DND-41 (cell line): Measurements from ENCODE around the gene TMUB2.

Experiments used
- ATAC-seq: fragments of 200-7000 bp; cut with Tn5 transposase; 3 replicates; pipeline ENCODE4 v1.9.1; 2021; ENCODE audit warnings: low read depth; ENCODE audit not compliant: insufficient read depth
- DNase-seq: peaks from one replicate; pipeline ENCODE4 v3.0.0-alpha.2; 2020
- H2AFZ ChIP-seq: 2 replicates; pipeline ENCODE4 v1.6.0; 2012; ENCODE audit warnings: low read depth, low read length
- H3K27ac ChIP-seq: 2 replicates; pipeline ENCODE4 v1.5.1; 2012; ENCODE audit warnings: low read length, inconsistent platforms
- H3K27me3 ChIP-seq: fragments of 200-600 bp; sonication (generic); 2 replicates; pipeline ENCODE4 v1.6.0; 2012; ENCODE audit warnings: low read length, mild to moderate bottlenecking, inconsistent platforms; ENCODE audit not compliant: insufficient read depth, poor library complexity
- H3K36me3 ChIP-seq: 2 replicates; pipeline ENCODE4 v1.5.1; 2012; ENCODE audit warnings: low read length, inconsistent platforms; ENCODE audit not compliant: insufficient read depth
- H3K4me1 ChIP-seq: 2 replicates; pipeline ENCODE4 v1.5.1; 2012; ENCODE audit warnings: mild to moderate bottlenecking, low read length; ENCODE audit not compliant: insufficient read depth
- H3K4me2 ChIP-seq: 2 replicates; pipeline ENCODE4 v1.6.0; 2012; ENCODE audit warnings: mild to moderate bottlenecking, moderate library complexity, low read length, inconsistent platforms; ENCODE audit not compliant: insufficient read depth
- H3K4me3 ChIP-seq, 2 experiments: fragments of 200-600 bp in 1 of 2; shearing (Covaris generic) in 1 of 2; 2 replicates each; pipeline ENCODE4 v1.5.1; 2012 to 2016; ENCODE audit warnings: inconsistent platforms in 2 of 2, low read length in 2 of 2, mild to moderate bottlenecking in 2 of 2, low read depth in 1 of 2, moderate library complexity in 1 of 2
- H3K79me2 ChIP-seq: 2 replicates; pipeline ENCODE4 v1.6.0; 2012; ENCODE audit warnings: low read length, inconsistent platforms; ENCODE audit not compliant: insufficient read depth
- H3K9ac ChIP-seq: 2 replicates; pipeline ENCODE4 v1.6.0; 2012; ENCODE audit warnings: low read depth, mild to moderate bottlenecking, inconsistent platforms, low read length, moderate library complexity
- H3K9me3 ChIP-seq: 2 replicates; pipeline ENCODE4 v1.5.1; 2012; ENCODE audit warnings: low read length, moderate library complexity, mild to moderate bottlenecking, inconsistent platforms; ENCODE audit not compliant: insufficient read depth, severe bottlenecking
- H4K20me1 ChIP-seq: 2 replicates; pipeline ENCODE4 v1.6.0; 2012; ENCODE audit warnings: low read length; ENCODE audit not compliant: insufficient read depth
- EZH2 ChIP-seq: IDR thresholded peaks from 3 replicates; pipeline ENCODE4 v1.6.1; 2012; ENCODE audit warnings: borderline replicate concordance, low read depth, mild to moderate bottlenecking, moderate library complexity, low read length, inconsistent platforms; ENCODE audit not compliant: severe bottlenecking
- TF ChIP-seq, protein P1 (sequence below): IDR thresholded peaks from 2 replicates; pipeline ENCODE4 v1.5.1; 2012; ENCODE audit warnings: borderline replicate concordance, low read length, moderate library complexity, mild to moderate bottlenecking; ENCODE audit not compliant: poor library complexity, severe bottlenecking; ENCODE audit errors: extremely low read depth

The TMUB2 gene

DNA sequence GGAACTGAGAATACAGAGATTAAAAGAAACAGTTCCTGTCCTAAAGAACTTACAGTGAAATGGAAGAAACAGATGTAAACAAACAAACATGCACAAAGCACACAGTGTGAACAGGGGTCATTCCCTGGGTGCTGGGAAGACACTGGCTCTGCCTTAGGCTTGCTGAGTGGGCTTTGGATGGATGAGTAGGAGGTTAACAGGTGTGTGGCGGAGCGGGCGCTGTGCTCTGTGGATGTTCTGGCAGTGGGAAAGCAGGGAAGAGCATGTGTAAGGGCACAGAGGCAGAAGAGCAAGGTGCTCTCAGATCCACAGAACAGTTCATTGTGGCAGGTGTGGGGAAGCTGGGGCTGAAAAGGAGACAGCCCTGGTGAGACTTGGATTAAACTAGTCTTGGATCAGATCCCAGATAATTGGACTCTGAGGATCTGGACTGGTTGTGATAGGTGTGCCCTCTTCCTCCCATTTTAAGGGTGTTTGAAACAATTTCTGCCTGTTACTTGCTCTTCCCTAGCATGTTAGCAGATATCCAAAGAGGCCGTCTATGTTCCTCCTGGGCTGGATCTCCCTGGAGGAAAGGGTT is 36.9 kb upstream of the TMUB2 start:
- peaks cover 36% of the 10 kb centered on the region for H3K79me2 ChIP-seq
- H3K36me3 ChIP-seq = peaks cover 81% of the 10 kb centered on the region
- H3K9me3 ChIP-seq = no peaks in the 10 kb centered on the region
- no peak for ATAC-seq
- H2AFZ ChIP-seq = no peak overlapping the region
- H4K20me1 ChIP-seq = peaks cover 37% of the 10 kb centered on the region
- peak overlapping the region; percentile 6; the same call in 1 of the 2 replicates for H3K4me2 ChIP-seq
- H3K27ac ChIP-seq = no peak overlapping the region
- no peaks in the 10 kb centered on the region for H3K27me3 ChIP-seq
- H3K4me1 ChIP-seq = 0 out of 2 replicates have a peak, but pooled peaks cover 3% of the 10 kb centered on the region
- no peak overlapping the region for H3K9ac ChIP-seq
- H3K4me3 ChIP-seq = no peak overlapping the region
- no peak for TF ChIP-seq EZH2
- TF ChIP-seq, protein P1, sequence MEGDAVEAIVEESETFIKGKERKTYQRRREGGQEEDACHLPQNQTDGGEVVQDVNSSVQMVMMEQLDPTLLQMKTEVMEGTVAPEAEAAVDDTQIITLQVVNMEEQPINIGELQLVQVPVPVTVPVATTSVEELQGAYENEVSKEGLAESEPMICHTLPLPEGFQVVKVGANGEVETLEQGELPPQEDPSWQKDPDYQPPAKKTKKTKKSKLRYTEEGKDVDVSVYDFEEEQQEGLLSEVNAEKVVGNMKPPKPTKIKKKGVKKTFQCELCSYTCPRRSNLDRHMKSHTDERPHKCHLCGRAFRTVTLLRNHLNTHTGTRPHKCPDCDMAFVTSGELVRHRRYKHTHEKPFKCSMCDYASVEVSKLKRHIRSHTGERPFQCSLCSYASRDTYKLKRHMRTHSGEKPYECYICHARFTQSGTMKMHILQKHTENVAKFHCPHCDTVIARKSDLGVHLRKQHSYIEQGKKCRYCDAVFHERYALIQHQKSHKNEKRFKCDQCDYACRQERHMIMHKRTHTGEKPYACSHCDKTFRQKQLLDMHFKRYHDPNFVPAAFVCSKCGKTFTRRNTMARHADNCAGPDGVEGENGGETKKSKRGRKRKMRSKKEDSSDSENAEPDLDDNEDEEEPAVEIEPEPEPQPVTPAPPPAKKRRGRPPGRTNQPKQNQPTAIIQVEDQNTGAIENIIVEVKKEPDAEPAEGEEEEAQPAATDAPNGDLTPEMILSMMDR = no peak
- DNase-seq = no peak

DNA sequence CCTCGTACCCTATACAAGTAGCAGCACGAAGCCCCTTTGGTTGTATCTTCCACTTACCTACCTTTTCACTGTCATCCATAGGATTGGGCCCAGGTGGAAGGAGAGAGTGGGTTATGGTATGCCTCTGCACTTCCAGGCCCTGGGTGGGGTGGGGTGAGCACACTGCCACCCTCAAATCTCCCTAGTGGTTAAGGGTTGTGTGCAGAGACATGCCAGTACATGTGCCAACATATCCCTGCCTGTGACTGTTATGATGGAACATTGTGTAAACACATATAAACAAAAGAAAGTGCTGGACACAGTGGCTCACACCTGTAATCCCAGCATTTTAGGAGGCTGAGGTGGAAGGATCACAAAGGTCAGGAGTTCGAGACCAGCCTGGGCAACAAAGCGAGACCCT is 33.9 kb upstream of the TMUB2 start:
- H3K4me1 ChIP-seq = 0 out of 2 replicates have a peak, but pooled peaks cover 3% of the 10 kb centered on the region
- no peak for DNase-seq

DNA sequence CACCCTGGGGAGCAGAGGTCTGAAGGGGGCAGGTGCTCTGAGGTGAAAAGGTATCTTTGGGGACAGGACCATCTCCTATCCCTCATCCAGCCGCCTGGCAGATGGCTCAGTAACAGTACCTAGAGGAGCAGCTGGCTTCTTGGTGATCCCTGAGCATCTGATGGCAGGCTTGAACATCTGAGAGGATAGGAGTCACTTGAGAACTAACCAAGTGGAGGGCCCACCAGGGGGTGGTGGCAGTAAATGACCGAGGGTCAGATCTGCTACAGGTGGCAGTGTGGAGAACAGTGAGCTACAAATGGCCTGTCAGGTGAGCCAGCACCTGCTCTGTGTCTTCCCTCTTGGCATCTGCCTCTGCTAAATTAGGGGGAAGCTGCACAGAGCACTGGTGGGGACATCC is 31.3 kb upstream of the TMUB2 start:
- DNase-seq = no peak
- Histone ChIP-seq H3K4me3 (no peak overlapping the region), H3K36me3 (peaks cover 68% of the 10 kb centered on the region), H3K27ac (no peak overlapping the region), H3K9me3 (no peaks in the 10 kb centered on the region), H3K4me2 (no peak overlapping the region), H3K9ac (no peak overlapping the region), H3K27me3 (no peaks in the 10 kb centered on the region), H3K79me2 (peaks cover 18% of the 10 kb centered on the region), H2AFZ (no peak overlapping the region), H4K20me1 (peaks cover 29% of the 10 kb centered on the region), H3K4me1 (0 out of 2 replicates have a peak, but pooled peaks cover 3% of the 10 kb centered on the region)
- TF ChIP-seq, protein P1 = no peak
- no peak for TF ChIP-seq EZH2
- ATAC-seq = no peak

More for the DNA sequence above, 33.9 kb upstream of the TMUB2 start:
- Histone ChIP-seq H3K4me2 (no peak overlapping the region), H3K79me2 (peaks cover 29% of the 10 kb centered on the region), H2AFZ (no peak overlapping the region), H3K27me3 (no peaks in the 10 kb centered on the region), H3K27ac (no peak overlapping the region), H3K9me3 (no peaks in the 10 kb centered on the region), H3K36me3 (peaks cover 68% of the 10 kb centered on the region), H3K4me3 (no peak overlapping the region), H3K9ac (no peak overlapping the region), H4K20me1 (peaks cover 43% of the 10 kb centered on the region)
- TF ChIP-seq EZH2 = no peak
- TF ChIP-seq, protein P1 = no peak
- no peak for ATAC-seq
